Spleen (tissue), 7 donors: ENCODE results near the gene SPTSSA.

ENCODE experiments used
- POLR2A ChIP-seq, 3 donors: fragments of 450-650 bp; IDR thresholded peaks; one replicate each; pipeline ENCODE4 v1.5.1; 2017; ENCODE audit warnings: antibody characterized with exemption in 3 of 3, mild to moderate bottlenecking in 1 of 3
- TF ChIP-seq, protein P1 (sequence below), 11 experiments: fragments of 200-600 bp in 7 of 11; fragments of 450-650 bp in 4 of 11; sonication (generic) in 4 of 11; IDR thresholded peaks in 8 of 11; conservative IDR thresholded peaks in 3 of 11; 1 replicate in 7 of 11; 2 replicates in 4 of 11; pipeline versions ENCODE4 v1.4.0 to v1.8.0; 2016 to 2021; ENCODE audit warnings: antibody characterized with exemption in 11 of 11, inconsistent platforms in 4 of 11, mild to moderate bottlenecking in 1 of 11
- donor health status: DM: no; HTN: no; CAD: no; lungs with moderate emphysema.
- donor health status: DM: no; HTN: no; CAD: no.
- donor health status: DM: no; HTN: no; CAD: no.

- TF ChIP-seq, protein P1, sequence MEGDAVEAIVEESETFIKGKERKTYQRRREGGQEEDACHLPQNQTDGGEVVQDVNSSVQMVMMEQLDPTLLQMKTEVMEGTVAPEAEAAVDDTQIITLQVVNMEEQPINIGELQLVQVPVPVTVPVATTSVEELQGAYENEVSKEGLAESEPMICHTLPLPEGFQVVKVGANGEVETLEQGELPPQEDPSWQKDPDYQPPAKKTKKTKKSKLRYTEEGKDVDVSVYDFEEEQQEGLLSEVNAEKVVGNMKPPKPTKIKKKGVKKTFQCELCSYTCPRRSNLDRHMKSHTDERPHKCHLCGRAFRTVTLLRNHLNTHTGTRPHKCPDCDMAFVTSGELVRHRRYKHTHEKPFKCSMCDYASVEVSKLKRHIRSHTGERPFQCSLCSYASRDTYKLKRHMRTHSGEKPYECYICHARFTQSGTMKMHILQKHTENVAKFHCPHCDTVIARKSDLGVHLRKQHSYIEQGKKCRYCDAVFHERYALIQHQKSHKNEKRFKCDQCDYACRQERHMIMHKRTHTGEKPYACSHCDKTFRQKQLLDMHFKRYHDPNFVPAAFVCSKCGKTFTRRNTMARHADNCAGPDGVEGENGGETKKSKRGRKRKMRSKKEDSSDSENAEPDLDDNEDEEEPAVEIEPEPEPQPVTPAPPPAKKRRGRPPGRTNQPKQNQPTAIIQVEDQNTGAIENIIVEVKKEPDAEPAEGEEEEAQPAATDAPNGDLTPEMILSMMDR (IDR thresholded peaks at IDR 0.05 in 8 of 11, conservative IDR thresholded peaks at IDR 0.05 in 3 of 11): no peak
- TF ChIP-seq POLR2A (IDR thresholded peaks at IDR 0.05): no peak
Measured at GRCh38 chr14:34450542-34450915, 11.5 kb downstream of the SPTSSA start.
